Measurements from ENCODE around the gene ACHE. TPM values are rescaled to one million over a fixed set of nuclear protein-coding genes. Genes with fewer than 3 reads are reported as not detected.
A peak's percentile ranks its signal among the peaks of the same experiment; 100 is the strongest.

Gene ACHE
- total RNA-seq, 1 experiment from 2014 or later = 10.4 TPM

GRCh38 chr7:100852048-100852872 lies 43.4 kb downstream of the ACHE start, which contains the start of gene SLC12A9:
Gene SLC12A9, plus strand, starts transcription at chr7:100852713. Its CDS starts 1,485 bp downstream, at chr7:100854198.
- H3K27me3 ChIP-seq (ENCODE audit: control insufficient read depth, insufficient read depth, low read length) = no peaks in the 10 kb centered on the region
- BruUV-seq (replicated peaks) = no TSS peak
- TF ChIP-seq SIN3A (IDR thresholded peaks at IDR 0.05; ENCODE audit: borderline replicate concordance, insufficient read depth, low read depth, low read length) = peak; percentile 92; the same call in 1 of the 2 replicates
- TF ChIP-seq, protein P1, sequence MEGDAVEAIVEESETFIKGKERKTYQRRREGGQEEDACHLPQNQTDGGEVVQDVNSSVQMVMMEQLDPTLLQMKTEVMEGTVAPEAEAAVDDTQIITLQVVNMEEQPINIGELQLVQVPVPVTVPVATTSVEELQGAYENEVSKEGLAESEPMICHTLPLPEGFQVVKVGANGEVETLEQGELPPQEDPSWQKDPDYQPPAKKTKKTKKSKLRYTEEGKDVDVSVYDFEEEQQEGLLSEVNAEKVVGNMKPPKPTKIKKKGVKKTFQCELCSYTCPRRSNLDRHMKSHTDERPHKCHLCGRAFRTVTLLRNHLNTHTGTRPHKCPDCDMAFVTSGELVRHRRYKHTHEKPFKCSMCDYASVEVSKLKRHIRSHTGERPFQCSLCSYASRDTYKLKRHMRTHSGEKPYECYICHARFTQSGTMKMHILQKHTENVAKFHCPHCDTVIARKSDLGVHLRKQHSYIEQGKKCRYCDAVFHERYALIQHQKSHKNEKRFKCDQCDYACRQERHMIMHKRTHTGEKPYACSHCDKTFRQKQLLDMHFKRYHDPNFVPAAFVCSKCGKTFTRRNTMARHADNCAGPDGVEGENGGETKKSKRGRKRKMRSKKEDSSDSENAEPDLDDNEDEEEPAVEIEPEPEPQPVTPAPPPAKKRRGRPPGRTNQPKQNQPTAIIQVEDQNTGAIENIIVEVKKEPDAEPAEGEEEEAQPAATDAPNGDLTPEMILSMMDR (IDR thresholded peaks at IDR 0.05) = peak; percentile 95
- TF ChIP-seq TCF7L2 (IDR thresholded peaks at IDR 0.05; ENCODE audit: low read depth, low read length) = no peak
- 0 out of 4 replicates have a peak, but pooled peaks of 1 of the 2 experiments have one; percentile 34 for TF ChIP-seq REST (IDR thresholded peaks at IDR 0.05; ENCODE audit: insufficient read depth in 1 of 2, low read depth in 2 of 2, low read length in 1 of 2)
- TF ChIP-seq POLR2AphosphoS5 (IDR thresholded peaks at IDR 0.05; ENCODE audit: low read depth, low read length) = no peak
- no peaks in the 10 kb centered on the region for H3K36me3 ChIP-seq (ENCODE audit: control insufficient read depth, insufficient read depth, low read length)
- POLR2A ChIA-PET = interaction anchor here (0.7 kb wide), 2 partner anchors 37 to 63 kb away, joined by 8 to 12 read pairs; no protein-coding TSS in a partner anchor
- peak within 1 kb of the TSS; percentile 74 for H3K27ac ChIP-seq (ENCODE audit: low read length)
- H3K4me1 ChIP-seq (ENCODE audit: control insufficient read depth, insufficient read depth, low read length) = peaks cover 3% of the 10 kb centered on the region; the same call in 1 of the 2 replicates
- in situ Hi-C loops (cut with HindIII; ENCODE audit: low pct_unique_long_range_greater_than_20kb, low sequenced_read_pairs) = no loop called here
- DNase-seq (ENCODE audit: low read depth, low spot score) = peak; percentile 45
- CTCF ChIA-PET = interaction anchor here (0.5 to 1.9 kb wide), 13 partner anchors 18 to 266 kb away, joined by 3 to 20 read pairs (median 4); partner anchors contain the start of genes EPHB4, FBXO24 and POP7
- no peaks in the 10 kb centered on the region for H3K9me3 ChIP-seq (ENCODE audit: control insufficient read depth, insufficient read depth, low read depth, low read length)
- peak; percentile 99 for ATAC-seq
- intact Hi-C loops (cut with micrococcal nuclease; ENCODE audit: unreplicated experiment) = loop anchor here (1.0 to 5.0 kb wide), 2 partner anchors 50 to 147 kb away; no protein-coding TSS in a partner anchor
- H3K4me3 ChIP-seq (ENCODE audit: low read depth in 2 of 2, low read length in 2 of 2) = peak within 1 kb of the TSS; percentile 80

- H3K27me3 ChIP-seq (ENCODE audit: control insufficient read depth, insufficient read depth, low read length) = no peaks in the 10 kb centered on the region
- no TSS peak for BruUV-seq (replicated peaks)
- no peak for ATAC-seq
- H3K36me3 ChIP-seq (ENCODE audit: control insufficient read depth, insufficient read depth, low read length) = no peaks in the 10 kb centered on the region
- no peaks in the 10 kb centered on the region for H3K9me3 ChIP-seq (ENCODE audit: control insufficient read depth, insufficient read depth, low read depth, low read length)
- H3K27ac ChIP-seq (ENCODE audit: low read length) = no peak overlapping the region
- 0 out of 2 replicates have a peak, but pooled peaks cover 3% of the 10 kb centered on the region for H3K4me1 ChIP-seq (ENCODE audit: control insufficient read depth, insufficient read depth, low read length)
- POLR2A ChIA-PET = no interaction called here
- CTCF ChIA-PET = interaction anchor here (0.6 kb wide), 1 partner anchor 288 kb away, joined by 4 read pairs; no protein-coding TSS in a partner anchor
- DNase-seq (ENCODE audit: low read depth, low spot score) = no peak
- intact Hi-C loops (cut with micrococcal nuclease; ENCODE audit: unreplicated experiment) (no loop called here), in situ Hi-C loops (cut with HindIII; ENCODE audit: low pct_unique_long_range_greater_than_20kb, low sequenced_read_pairs) (loop anchor here (25.0 kb wide), 1 partner anchor 135 kb away; the partner anchor contains the start of genes EPO and POP7)
- TF ChIP-seq, protein P1 (IDR thresholded peaks at IDR 0.05) = no peak
- no peak for TF ChIP-seq REST (IDR thresholded peaks at IDR 0.05; ENCODE audit: insufficient read depth in 1 of 2, low read depth in 2 of 2, low read length in 1 of 2)
- no peak for TF ChIP-seq SIN3A (IDR thresholded peaks at IDR 0.05; ENCODE audit: borderline replicate concordance, insufficient read depth, low read depth, low read length)
- no peak for TF ChIP-seq POLR2AphosphoS5 (IDR thresholded peaks at IDR 0.05; ENCODE audit: low read depth, low read length)
- no peak for TF ChIP-seq TCF7L2 (IDR thresholded peaks at IDR 0.05; ENCODE audit: low read depth, low read length)
- no peak overlapping the region for H3K4me3 ChIP-seq (ENCODE audit: low read depth in 2 of 2, low read length in 2 of 2)
Observed at GRCh38 chr7:100847360-100847759, 48.3 kb downstream of the ACHE start.
